HepG2 (cell line): Measurements from ENCODE around the gene DISP2. TPM values are rescaled to one million over a fixed set of nuclear protein-coding genes. Genes with fewer than 3 reads are reported as not detected.

ENCODE experiments used
- ATAC-seq: fragments of 200-7000 bp; cut with Tn5 transposase; 3 replicates; pipeline ENCODE4 v1.9.1; 2020; ENCODE audit warnings: mild to moderate bottlenecking, moderate library complexity
- BruUV-seq: library from RNA; stranded (reverse); fragments of 400-500 nt; replicated peaks from 2 replicates; lab custom pipeline; 2021; lab: Mats Ljungman, UMichigan
- CTCF ChIA-PET: fragments of 300-600 bp; formaldehyde crosslinking; extraction: SDS; loops from one replicate; lab custom pipeline; 2021; ENCODE audit warnings: low total read pairs, inconsistent platforms, low intra/inter-chr PET ratio; lab: Yijun Ruan, JAX
- POLR2A ChIA-PET: fragments of 350-600 bp; sonication (Branson Sonifier 250); formaldehyde crosslinking; loops from one replicate; lab custom pipeline; 2020; ENCODE audit warnings: antibody characterized with exemption, inconsistent platforms; lab: Yijun Ruan, JAX
- DNase-seq: peaks from one replicate; pipeline ENCODE4 v3.0.0-alpha.2; 2015; ENCODE audit warnings: low spot score
- FAIRE-seq: peaks from 3 replicates; lab custom pipeline; 2011; peaks lifted over from hg19 to GRCh38; lab: Jason Lieb, UNC
- H2AFZ ChIP-seq: one replicate; pipeline ENCODE4 v1.6.1; 2011; ENCODE audit warnings: low read length, inconsistent platforms
- H3K27ac ChIP-seq: fragments of 300-600 bp; 3 replicates; pipeline ENCODE4 v1.8.0; 2011; ENCODE audit warnings: mixed run types, mild to moderate bottlenecking, mixed read lengths, low read length, inconsistent platforms; ENCODE audit not compliant: insufficient read depth; ENCODE audit errors: extremely low read length
- H3K27me3 ChIP-seq, 2 experiments: fragments of 200-600 bp in 1 of 2; 2 replicates in 1 of 2; 3 replicates in 1 of 2; pipeline versions ENCODE4 v1.6.0 to v1.8.0; 2011; ENCODE audit warnings: low read length in 2 of 2, mild to moderate bottlenecking in 2 of 2, moderate library complexity in 2 of 2, inconsistent platforms in 1 of 2; ENCODE audit not compliant: insufficient read depth in 2 of 2, control insufficient read depth in 1 of 2
- H3K36me3 ChIP-seq, 2 experiments: fragments of 200-600 bp in 1 of 2; replicated peaks in 1 of 2; 2 replicates in 1 of 2; 3 replicates in 1 of 2; pipeline versions ENCODE4 v1.5.1 to v1.8.0; 2011; ENCODE audit warnings: low read length in 2 of 2, inconsistent platforms in 1 of 2; ENCODE audit not compliant: insufficient read depth in 2 of 2, control insufficient read depth in 1 of 2
- H3K4me1 ChIP-seq: 2 replicates; pipeline ENCODE4 v1.5.1; 2012; ENCODE audit warnings: low read length, inconsistent platforms; ENCODE audit not compliant: insufficient read depth
- H3K4me2 ChIP-seq: 2 replicates; pipeline ENCODE4 v1.6.0; 2011; ENCODE audit warnings: low read depth, low read length, inconsistent platforms
- H3K4me3 ChIP-seq, 3 experiments: fragments of 200-600 bp in 1 of 3; sonication (generic), shearing (Covaris generic) in 1 of 3; replicated peaks in 1 of 3; 2 replicates each; pipeline ENCODE4 v1.5.1; 2011 to 2016; ENCODE audit warnings: low read length in 3 of 3, inconsistent platforms in 2 of 3, low read depth in 2 of 3, mild to moderate bottlenecking in 2 of 3, control low read depth in 1 of 3, mixed read lengths in 1 of 3; ENCODE audit not compliant: insufficient read depth in 1 of 3
- H3K79me2 ChIP-seq: one replicate; pipeline ENCODE4 v1.6.1; 2011; ENCODE audit warnings: low read length, inconsistent platforms; ENCODE audit not compliant: insufficient read depth
- H3K9ac ChIP-seq: 2 replicates; pipeline ENCODE4 v1.6.0; 2011; ENCODE audit warnings: mild to moderate bottlenecking, low read depth, low read length, inconsistent platforms; ENCODE audit not compliant: insufficient read depth
- H3K9me3 ChIP-seq: 2 replicates; pipeline ENCODE4 v1.5.1; 2012; ENCODE audit warnings: mild to moderate bottlenecking, low read length
- H4K20me1 ChIP-seq: 2 replicates; pipeline ENCODE4 v1.6.0; 2011; ENCODE audit warnings: inconsistent platforms, mild to moderate bottlenecking, low read length, moderate library complexity; ENCODE audit not compliant: insufficient read depth
- ATF4 ChIP-seq, 2 experiments: fragments of 450-650 bp in 1 of 2; sonication (generic) in 1 of 2; formaldehyde crosslinking; IDR thresholded peaks; 2 replicates each; pipeline versions ENCODE4 v1.5.0 to v1.8.0; 2020 to 2022; ENCODE audit warnings: mild to moderate bottlenecking in 1 of 2, missing genetic modification reagents in 1 of 2
- BRCA1 ChIP-seq: sonication (generic); formaldehyde crosslinking; IDR thresholded peaks from 2 replicates; pipeline ENCODE4 v1.4.0; 2020; ENCODE audit warnings: missing genetic modification reagents
- E2F2 ChIP-seq: sonication (generic); formaldehyde crosslinking; IDR thresholded peaks from 2 replicates; pipeline ENCODE4 v1.4.0; 2020; ENCODE audit warnings: missing genetic modification reagents, borderline replicate concordance
- HNF4G ChIP-seq, 2 experiments: sonication (generic) in 1 of 2; formaldehyde crosslinking in 1 of 2; IDR thresholded peaks; 2 replicates each; pipeline versions ENCODE4 v1.4.0 to v1.6.1; 2011 to 2020; ENCODE audit warnings: borderline replicate concordance in 2 of 2, low read depth in 2 of 2, mild to moderate bottlenecking in 2 of 2, low read length in 1 of 2, missing genetic modification reagents in 1 of 2, moderate library complexity in 1 of 2
- MTA1 ChIP-seq: sonication (generic); formaldehyde crosslinking; IDR thresholded peaks from 2 replicates; pipeline ENCODE4 v1.4.0; 2020; ENCODE audit warnings: missing genetic modification reagents, mild to moderate bottlenecking, borderline replicate concordance
- SETDB1 ChIP-seq: sonication (generic); formaldehyde crosslinking; IDR thresholded peaks from 2 replicates; pipeline ENCODE4 v1.5.1; 2020; ENCODE audit warnings: missing genetic modification reagents, mild to moderate bottlenecking, borderline replicate concordance
- SMAD1 ChIP-seq: sonication (generic); formaldehyde crosslinking; IDR thresholded peaks from 2 replicates; pipeline ENCODE4 v1.4.0; 2020; ENCODE audit warnings: missing genetic modification reagents, low read depth, mild to moderate bottlenecking, borderline replicate concordance
- TEAD3 ChIP-seq: optimal IDR thresholded peaks from 2 replicates; pipeline ENCODE3; 2016; ENCODE audit warnings: borderline replicate concordance
- ZBTB33 ChIP-seq: sonication (generic); formaldehyde crosslinking; IDR thresholded peaks from 2 replicates; pipeline ENCODE4 v1.4.0; 2020; ENCODE audit warnings: missing genetic modification reagents
- ZBTB43 ChIP-seq: sonication (generic); formaldehyde crosslinking; conservative IDR thresholded peaks from 2 replicates; pipeline ENCODE4 v1.4.0; 2020; ENCODE audit warnings: missing genetic modification reagents
- ZNF337 ChIP-seq: sonication (generic); formaldehyde crosslinking; IDR thresholded peaks from 2 replicates; pipeline ENCODE4 v1.5.1; 2020; ENCODE audit warnings: missing genetic modification reagents, low read depth, mild to moderate bottlenecking, borderline replicate concordance
- ZNF782 ChIP-seq: sonication (generic); formaldehyde crosslinking; IDR thresholded peaks from 2 replicates; pipeline ENCODE4 v1.4.0; 2020; ENCODE audit warnings: missing genetic modification reagents, mild to moderate bottlenecking, borderline replicate concordance
- ZSCAN31 ChIP-seq: sonication (generic); formaldehyde crosslinking; IDR thresholded peaks from 2 replicates; pipeline ENCODE4 v1.5.0; 2020; ENCODE audit warnings: low read depth, mild to moderate bottlenecking, missing genetic modification reagents
- WGBS: methylation state at CpG from one replicate; pipeline ENCODE4 v1.1.6; 2017; ENCODE audit warnings: low lambda C conversion rate; 5-methylcytosine and 5-hydroxymethylcytosine counted together
- in situ Hi-C: cut with HindIII; loops from 2 replicates; pipeline ENCODE4 v1.10.0; 2017; ENCODE audit warnings: low pct_unique_long_range_greater_than_20kb; ENCODE audit not compliant: extremely low pct_ligation_motif_present
- intact Hi-C: fragments of 100-400 bp; cut with micrococcal nuclease; formaldehyde crosslinking; loops from one replicate; pipeline ENCODE4 v1.10.0; 2022; ENCODE audit not compliant: unreplicated experiment
- polyA plus RNA-seq, 8 experiments: library from polyadenylated mRNA; depleted of rRNA in 3 of 8; stranded (reverse) in 7 of 8; unstranded in 1 of 8; fragments of >200 nt; fragmentation: Illumina TruSeq in 4 of 8; extraction: Trizol in 4 of 8; gene quantifications; 2 replicates each; pipeline versions ENCODE4 v1.2.1 to v1.2.3, GENCODE V29; 2011 to 2016; ENCODE audit warnings: low read depth in 4 of 8, missing spikeins in 1 of 8, mixed read lengths in 1 of 8; ENCODE audit not compliant: insufficient read depth in 1 of 8
- total RNA-seq, 5 experiments: library from RNA; depleted of rRNA; stranded (reverse); fragments of >200 nt; fragmentation: Illumina TruSeq; extraction: Trizol; gene quantifications; 2 replicates each; pipeline ENCODE4 v1.2.3, GENCODE V29; 2016; ENCODE audit warnings: low read depth in 1 of 5

The DISP2 gene
- total and polyA plus RNA-seq, 2 of the 13 experiments (the other 11 are each of a cell fraction or from before 2014, with no cell fraction given) = 0.09 to 0.32 TPM

GRCh38 chr15:40405501-40406381 lies 47.7 kb downstream of the DISP2 start, which contains the start of gene IVD (continued):
- no peak for TF ChIP-seq ZBTB33 (CRISPR knock-in tag)
- TF ChIP-seq BRCA1 (CRISPR knock-in tag) = no peak; the same call in 1 of the 2 replicates
- no peak for TF ChIP-seq E2F2 (CRISPR knock-in tag)
- TF ChIP-seq ZNF337 (CRISPR knock-in tag) = peak; percentile 62; the same call in 1 of the 2 replicates
- TF ChIP-seq SMAD1 (CRISPR knock-in tag) = 0 out of 2 replicates have a peak, but pooled peaks have one; percentile 71
- peak; percentile 62; the same call in 1 of the 2 replicates for TF ChIP-seq MTA1

GRCh38 chr15:40407330-40407990 lies 49.4 kb downstream of the DISP2 start:
- BruUV-seq = no TSS peak
- peaks cover 8 to 31% of the 10 kb centered on the region in 2 experiments for H3K36me3 ChIP-seq
- no peak overlapping the region for H3K27ac ChIP-seq
- H3K79me2 ChIP-seq = peaks cover 14% of the 10 kb centered on the region
- ChIA-PET POLR2A (interaction anchor here (2.4 to 2.7 kb wide), 2 partner anchors 10 to 18 kb away, joined by 11 to 12 read pairs; no protein-coding TSS in a partner anchor), CTCF (no interaction called here)
- DNase-seq = no peak
- no peaks in the 10 kb centered on the region for H3K9me3 ChIP-seq
- in situ Hi-C loops (no loop called here), intact Hi-C loops (no loop called here)
- no peak overlapping the region for H2AFZ ChIP-seq
- no peak for ATAC-seq
- no peak for FAIRE-seq
- no peaks in the 10 kb centered on the region for H4K20me1 ChIP-seq
- no peak overlapping the region for H3K4me3 ChIP-seq
- peaks cover 43% of the 10 kb centered on the region for H3K4me1 ChIP-seq
- peak overlapping the region; percentile 40; the same call in 1 of the 2 replicates for H3K9ac ChIP-seq
- WGBS = 93% methylated on average over 8 of the region's 8 CpGs
- H3K27me3 ChIP-seq = no peaks in the 10 kb centered on the region
- H3K4me2 ChIP-seq = peak overlapping the region; percentile 80
- TF ChIP-seq HNF4G (IDR thresholded peaks at IDR 0.05; ENCODE audit: borderline replicate concordance, low read depth, low read length) (no peak), HNF4G (CRISPR knock-in tag; IDR thresholded peaks at IDR 0.05; ENCODE audit: borderline replicate concordance, low read depth) (no peak), TEAD3 (CRISPR knock-in tag) (no peak), ZSCAN31 (CRISPR knock-in tag) (no peak), ZNF782 (no peak), SETDB1 (CRISPR knock-in tag) (no peak), ZBTB43 (no peak), ATF4 (CRISPR knock-in tag; IDR thresholded peaks at IDR 0.05) (no peak)
